ENCODE data around the gene OLA1. TPM values are rescaled to one million over a fixed set of nuclear protein-coding genes. Genes with fewer than 3 reads are reported as not detected.
"Not testable (repeated sequence)": the region's sequence is repeated elsewhere in the genome, so short reads cannot be mapped to it uniquely, and the experiment has no call there.

Gene OLA1
- total RNA-seq, result 10 to 100 TPM; 71.6 to 73.1 TPM

DNA sequence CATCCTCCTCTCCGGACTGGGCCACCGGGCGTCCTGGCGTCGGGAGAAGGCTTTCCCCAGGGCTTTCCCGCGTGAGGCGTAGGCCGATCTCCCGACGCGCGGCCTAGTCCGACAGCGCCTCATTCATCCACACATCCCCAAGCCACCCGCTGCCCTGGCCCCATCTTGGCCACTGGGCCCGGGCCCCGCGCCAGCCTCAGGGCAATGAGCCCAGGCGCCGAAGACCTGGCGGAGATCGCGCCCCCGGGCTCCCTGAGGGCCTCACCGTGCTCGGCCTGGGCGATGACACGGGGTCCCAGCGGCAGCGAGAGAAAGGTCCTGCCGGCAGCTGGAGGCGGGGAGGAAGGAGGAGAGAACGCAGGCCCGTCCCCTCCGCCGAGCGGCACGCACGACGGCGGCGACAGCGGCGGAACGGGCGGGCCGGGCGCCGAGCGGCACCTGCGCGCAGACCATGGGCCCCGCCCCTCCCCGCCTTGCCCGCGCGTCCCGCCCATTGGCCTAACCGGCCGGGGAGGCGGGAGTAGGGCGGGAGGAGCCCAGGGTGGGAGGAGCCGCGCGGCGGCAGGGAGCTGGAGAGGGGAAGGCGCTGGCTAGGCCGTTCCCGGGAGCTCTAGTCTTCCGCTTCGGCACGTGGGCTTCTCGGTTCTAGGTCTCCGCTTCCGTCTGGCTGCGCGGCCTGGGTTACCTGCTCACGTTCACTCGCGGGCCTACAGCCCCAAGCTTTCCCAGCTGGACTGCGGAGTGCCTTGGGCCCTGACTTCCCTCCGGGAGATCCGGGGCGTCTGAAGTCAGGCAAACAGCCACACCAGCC, at the start of gene OLA1:
OLA1 (minus strand) TSS at position 346 of the 811 bp plus-strand sequence. CDS start 1,717 bp downstream, outside the sequence.
- ChIA-PET CTCF (interaction anchor here (0.8 to 1.7 kb wide), 5 partner anchors 13 to 208 kb away, joined by 3 to 6 read pairs (median 4); no protein-coding TSS in a partner anchor), POLR2A (interaction anchor here (0.9 to 1.1 kb wide), 3 partner anchors 26 to 283 kb away, joined by 3 to 9 read pairs (median 3); no protein-coding TSS in a partner anchor)
- Mint-ChIP-seq H3K9me3 (ENCODE audit: insufficient read depth) (no peaks in the 10 kb centered on the region), H3K4me1 (ENCODE audit: low read depth) (peaks cover 26% of the 10 kb centered on the region), H3K27ac (peak within 1 kb of the TSS; percentile 85), H3K36me3 (ENCODE audit: low read depth) (peaks cover 20% of the 10 kb centered on the region), H3K27me3 (ENCODE audit: low read depth) (no peaks in the 10 kb centered on the region), H3K4me3 (peak within 1 kb of the TSS; percentile 79)
- ATAC-seq (peak; percentile 98), DNase-seq (peak; percentile 96)

GRCh38 chr2:174292908-174293307, 44.6 kb upstream of the OLA1 start:
- H3K4me1 Mint-ChIP-seq (ENCODE audit: low read depth), result peaks cover 5% of the 10 kb centered on the region
- POLR2A ChIA-PET, result no interaction called here
- DNase-seq, result no peak
- CTCF ChIA-PET, result no interaction called here
- H3K36me3 Mint-ChIP-seq (ENCODE audit: low read depth), result no peaks in the 10 kb centered on the region
- no peak for ATAC-seq
- no peak overlapping the region for H3K27ac Mint-ChIP-seq
- peaks cover 4% of the 10 kb centered on the region for H3K9me3 Mint-ChIP-seq (ENCODE audit: insufficient read depth)
- no peak overlapping the region for H3K4me3 Mint-ChIP-seq
- peaks cover 22% of the 10 kb centered on the region for H3K27me3 Mint-ChIP-seq (ENCODE audit: low read depth)

DNA sequence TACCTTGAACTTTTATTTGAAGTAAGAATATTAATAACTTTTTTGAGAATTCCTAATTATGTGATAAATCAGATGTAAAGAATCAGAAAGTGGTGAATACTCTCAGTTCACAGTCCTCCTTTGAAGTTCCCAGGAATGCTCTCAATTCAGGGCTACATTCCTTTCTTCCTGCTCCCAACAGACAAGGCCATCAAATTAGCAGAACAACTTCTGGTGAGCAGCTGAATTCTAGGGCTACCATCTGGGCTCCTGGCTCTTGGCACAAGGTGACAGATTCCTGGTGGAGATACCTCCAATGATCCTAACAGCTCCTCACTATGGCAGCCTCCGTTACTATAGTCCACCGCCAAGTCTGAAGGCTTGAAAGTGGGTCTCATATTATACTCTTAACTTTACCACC, 37.8 kb upstream of the OLA1 start:
- no peaks in the 10 kb centered on the region for H3K36me3 Mint-ChIP-seq (ENCODE audit: low read depth)

DNA sequence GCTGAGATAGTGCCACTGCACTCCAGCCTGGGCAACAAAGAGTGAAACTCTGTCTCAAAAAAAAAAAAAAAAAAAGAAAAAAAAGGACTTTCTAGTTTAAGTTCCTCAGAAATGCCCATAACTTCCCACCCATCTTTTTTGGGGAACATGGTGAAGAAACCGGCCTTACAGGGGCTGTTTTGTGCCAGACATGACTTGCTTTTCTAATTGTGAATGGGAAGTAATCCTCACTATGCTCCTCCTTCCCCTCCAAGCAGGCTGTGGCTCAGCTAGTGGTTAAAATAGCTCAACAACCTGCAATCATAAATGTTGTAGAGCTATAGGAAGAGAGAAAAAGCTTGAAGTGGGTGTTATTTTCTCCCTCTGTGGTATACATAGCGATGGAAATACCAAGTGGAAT, 34.1 kb upstream of the OLA1 start:
- CTCF ChIA-PET, result no interaction called here
- H3K4me3 Mint-ChIP-seq, result no peak overlapping the region

More for the DNA sequence above, 37.8 kb upstream of the OLA1 start:
- POLR2A ChIA-PET, result no interaction called here
- H3K27ac Mint-ChIP-seq, result no peak overlapping the region
- ATAC-seq (no peak), DNase-seq (no peak)
- no peaks in the 10 kb centered on the region for H3K9me3 Mint-ChIP-seq (ENCODE audit: insufficient read depth)
- CTCF ChIA-PET, result no interaction called here
- no peak overlapping the region for H3K4me3 Mint-ChIP-seq
- peaks cover 40% of the 10 kb centered on the region for H3K27me3 Mint-ChIP-seq (ENCODE audit: low read depth)
- H3K4me1 Mint-ChIP-seq (ENCODE audit: low read depth), result peaks cover 4% of the 10 kb centered on the region

GRCh38 chr2:174281736-174282135, 33.4 kb upstream of the OLA1 start:
- no peak overlapping the region for H3K4me3 Mint-ChIP-seq
- CTCF ChIA-PET, result no interaction called here
- DNase-seq (no peak), ATAC-seq (no peak)
- POLR2A ChIA-PET, result no interaction called here
- no peak overlapping the region for H3K27ac Mint-ChIP-seq
- H3K27me3 Mint-ChIP-seq (ENCODE audit: low read depth), result peaks cover 23% of the 10 kb centered on the region
- no peaks in the 10 kb centered on the region for H3K9me3 Mint-ChIP-seq (ENCODE audit: insufficient read depth)
- no peaks in the 10 kb centered on the region for H3K36me3 Mint-ChIP-seq (ENCODE audit: low read depth)
- H3K4me1 Mint-ChIP-seq (ENCODE audit: low read depth), result no peaks in the 10 kb centered on the region

More for the DNA sequence above, 34.1 kb upstream of the OLA1 start:
- no peaks in the 10 kb centered on the region for H3K36me3 Mint-ChIP-seq (ENCODE audit: low read depth)
- ATAC-seq, result no peak
- peaks cover 22% of the 10 kb centered on the region for H3K27me3 Mint-ChIP-seq (ENCODE audit: low read depth)
- no peak for DNase-seq
- POLR2A ChIA-PET, result no interaction called here
- H3K27ac Mint-ChIP-seq, result no peak overlapping the region
- H3K4me1 Mint-ChIP-seq (ENCODE audit: low read depth), result no peaks in the 10 kb centered on the region
- no peaks in the 10 kb centered on the region for H3K9me3 Mint-ChIP-seq (ENCODE audit: insufficient read depth)

GRCh38 chr2:174280596-174280995, 32.3 kb upstream of the OLA1 start:
- Mint-ChIP-seq H3K27me3 (ENCODE audit: low read depth) (peaks cover 21% of the 10 kb centered on the region), H3K4me3 (no peak overlapping the region), H3K4me1 (ENCODE audit: low read depth) (no peaks in the 10 kb centered on the region), H3K9me3 (ENCODE audit: insufficient read depth) (no peaks in the 10 kb centered on the region), H3K36me3 (ENCODE audit: low read depth) (no peaks in the 10 kb centered on the region), H3K27ac (no peak overlapping the region)
- ChIA-PET CTCF (no interaction called here), POLR2A (no interaction called here)
- no peak for ATAC-seq
- no peak for DNase-seq

- POLR2A ChIA-PET; ATAC-seq; DNase-seq; H3K4me3 Mint-ChIP-seq; H3K9me3 Mint-ChIP-seq (ENCODE audit: insufficient read depth); H3K36me3 Mint-ChIP-seq (ENCODE audit: low read depth); H3K27ac Mint-ChIP-seq; CTCF ChIA-PET; H3K4me1 Mint-ChIP-seq (ENCODE audit: low read depth): not testable (repeated sequence)
- peaks cover 20% of the 10 kb centered on the region for H3K27me3 Mint-ChIP-seq (ENCODE audit: low read depth)
Measured at GRCh38 chr2:174270263-174270662, 21.9 kb upstream of the OLA1 start.

DNA sequence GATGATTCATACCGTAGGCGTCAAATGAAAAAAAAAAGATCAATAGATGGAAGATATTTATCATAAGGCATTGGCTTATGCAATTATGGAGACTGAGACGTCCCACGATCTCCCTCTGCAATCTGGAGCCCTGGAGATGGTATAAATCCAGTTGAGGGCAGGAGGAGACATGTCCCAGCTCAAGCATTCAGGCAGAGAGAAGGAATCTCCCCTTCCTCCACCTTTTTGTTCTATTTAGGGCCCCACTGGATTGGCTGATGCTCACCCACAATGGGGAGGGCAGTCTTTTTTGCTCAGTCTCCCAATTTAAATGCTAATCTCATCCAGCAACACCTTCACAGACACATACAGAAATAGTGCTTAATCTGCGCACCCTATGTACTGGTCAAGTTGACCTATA, 18.0 kb upstream of the OLA1 start:
- ATAC-seq (no peak), DNase-seq (no peak)
- H3K4me3 Mint-ChIP-seq, result no peak overlapping the region
- POLR2A ChIA-PET, result no interaction called here
- peaks cover 26% of the 10 kb centered on the region for H3K27me3 Mint-ChIP-seq (ENCODE audit: low read depth)
- H3K27ac Mint-ChIP-seq, result no peak overlapping the region
- H3K9me3 Mint-ChIP-seq (ENCODE audit: insufficient read depth), result no peaks in the 10 kb centered on the region
- CTCF ChIA-PET, result no interaction called here
- H3K4me1 Mint-ChIP-seq (ENCODE audit: low read depth), result no peaks in the 10 kb centered on the region
- no peaks in the 10 kb centered on the region for H3K36me3 Mint-ChIP-seq (ENCODE audit: low read depth)

GRCh38 chr2:174263997-174264396, 15.7 kb upstream of the OLA1 start:
- no peaks in the 10 kb centered on the region for H3K36me3 Mint-ChIP-seq (ENCODE audit: low read depth)
- no peaks in the 10 kb centered on the region for H3K9me3 Mint-ChIP-seq (ENCODE audit: insufficient read depth)
- ATAC-seq (no peak), DNase-seq (no peak)
- H3K27ac Mint-ChIP-seq, result no peak overlapping the region
- H3K4me1 Mint-ChIP-seq (ENCODE audit: low read depth), result no peaks in the 10 kb centered on the region
- no peak overlapping the region for H3K4me3 Mint-ChIP-seq
- peaks cover 30% of the 10 kb centered on the region for H3K27me3 Mint-ChIP-seq (ENCODE audit: low read depth)
- ChIA-PET POLR2A (no interaction called here), CTCF (no interaction called here)

GRCh38 chr2:174259981-174260380, 11.6 kb upstream of the OLA1 start:
- Mint-ChIP-seq H3K27me3 (ENCODE audit: low read depth) (peaks cover 20% of the 10 kb centered on the region), H3K4me1 (ENCODE audit: low read depth) (no peaks in the 10 kb centered on the region), H3K27ac (no peak overlapping the region), H3K9me3 (ENCODE audit: insufficient read depth) (no peaks in the 10 kb centered on the region), H3K4me3 (no peak overlapping the region), H3K36me3 (ENCODE audit: low read depth) (no peaks in the 10 kb centered on the region)
- DNase-seq, result no peak
- ATAC-seq, result no peak
- POLR2A ChIA-PET, result interaction anchor here (0.6 kb wide), 1 partner anchor 42 kb away, joined by 3 read pairs; no protein-coding TSS in a partner anchor
- CTCF ChIA-PET, result no interaction called here

DNA sequence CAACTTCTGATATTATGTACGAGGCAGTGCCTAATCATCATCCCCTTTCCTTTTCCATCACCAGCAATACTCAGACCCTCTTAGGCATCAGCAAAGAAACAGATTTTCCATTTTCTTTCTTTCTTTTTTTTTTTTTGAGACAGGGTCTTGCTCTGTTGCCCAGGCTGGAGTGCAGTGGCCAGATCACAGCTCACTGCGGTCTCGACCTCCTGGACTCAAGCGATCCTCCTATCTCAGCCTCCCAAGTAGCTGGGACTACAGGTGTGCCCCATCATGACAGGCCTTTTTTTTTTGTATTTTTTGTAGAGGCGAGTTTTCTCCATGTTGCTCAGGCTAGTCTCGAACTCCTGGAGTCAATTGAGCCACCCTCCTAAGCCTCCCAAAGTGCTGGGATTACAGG, 5.9 kb upstream of the OLA1 start:
- DNase-seq (no peak), ATAC-seq (no peak)
- Mint-ChIP-seq H3K36me3 (ENCODE audit: low read depth) (no peaks in the 10 kb centered on the region), H3K9me3 (ENCODE audit: insufficient read depth) (no peaks in the 10 kb centered on the region), H3K4me1 (ENCODE audit: low read depth) (peaks cover 3% of the 10 kb centered on the region), H3K4me3 (no peak overlapping the region), H3K27me3 (ENCODE audit: low read depth) (peaks cover 7% of the 10 kb centered on the region), H3K27ac (no peak overlapping the region)
- CTCF ChIA-PET, result no interaction called here
- POLR2A ChIA-PET, result no interaction called here

GRCh38 chr2:174248998-174249592, 763 bp upstream of the OLA1 start:
- peak overlapping the region; percentile 78 for H3K4me3 Mint-ChIP-seq
- no peaks in the 10 kb centered on the region for H3K27me3 Mint-ChIP-seq (ENCODE audit: low read depth)
- H3K36me3 Mint-ChIP-seq (ENCODE audit: low read depth), result peaks cover 15% of the 10 kb centered on the region
- CTCF ChIA-PET, result interaction anchor here (0.8 to 1.7 kb wide), 5 partner anchors 14 to 209 kb away, joined by 3 to 5 read pairs (median 3); no protein-coding TSS in a partner anchor
- H3K9me3 Mint-ChIP-seq (ENCODE audit: insufficient read depth), result no peaks in the 10 kb centered on the region
- POLR2A ChIA-PET, result interaction anchor here (0.9 to 1.1 kb wide), 3 partner anchors 27 to 283 kb away, joined by 3 to 9 read pairs (median 3); no protein-coding TSS in a partner anchor
- H3K27ac Mint-ChIP-seq, result peak overlapping the region; percentile 70
- ATAC-seq (no peak), DNase-seq (no peak)
- H3K4me1 Mint-ChIP-seq (ENCODE audit: low read depth), result peaks cover 26% of the 10 kb centered on the region
